ENCODE data around the gene BGN.

The BGN gene

GRCh38 chrX:153462291-153462690, 32.5 kb upstream of the BGN start:
- DNase-seq = no peak

GRCh38 chrX:153463031-153463430, 31.7 kb upstream of the BGN start:
- DNase-seq = no peak

GRCh38 chrX:153463556-153463955, 31.2 kb upstream of the BGN start:
- DNase-seq = no peak

GRCh38 chrX:153464116-153464515, 30.7 kb upstream of the BGN start:
- DNase-seq = no peak

- DNase-seq = no peak
These were observed 28.9 kb upstream of the BGN start for GRCh38 chrX:153465691-153466380.

- DNase-seq = no peak
These were observed 26.7 kb upstream of the BGN start for GRCh38 chrX:153468008-153468580.

GRCh38 chrX:153469811-153470410, 24.9 kb upstream of the BGN start:
- DNase-seq = no peak

GRCh38 chrX:153470411-153471363, 24.1 kb upstream of the BGN start, which contains the start of gene HAUS7:
Gene HAUS7, minus strand, starts transcription at chrX:153470576. Its CDS starts 19 bp downstream, at chrX:153470557.
- peak; percentile 87 for DNase-seq

- no peak for DNase-seq
These were observed 23.0 kb upstream of the BGN start for GRCh38 chrX:153471663-153472280.

GRCh38 chrX:153473126-153473525, 21.7 kb upstream of the BGN start:
- no peak for DNase-seq

GRCh38 chrX:153474266-153474665, 20.5 kb upstream of the BGN start:
- no peak for DNase-seq

- DNase-seq = no peak
These were observed 20.1 kb upstream of the BGN start for GRCh38 chrX:153474718-153475117.

GRCh38 chrX:153475271-153475670, 19.5 kb upstream of the BGN start:
- no peak for DNase-seq

GRCh38 chrX:153475751-153476281, 19.0 kb upstream of the BGN start:
- DNase-seq = no peak

GRCh38 chrX:153476666-153477363, 18.0 kb upstream of the BGN start:
- DNase-seq = no peak

GRCh38 chrX:153477364-153477857, 17.4 kb upstream of the BGN start:
- DNase-seq = no peak

GRCh38 chrX:153477901-153478300, 16.9 kb upstream of the BGN start:
- no peak for DNase-seq

GRCh38 chrX:153478746-153479145, 16.0 kb upstream of the BGN start:
- DNase-seq = no peak

- no peak for DNase-seq
These were observed 13.7 kb upstream of the BGN start for GRCh38 chrX:153481043-153481442.

- DNase-seq = no peak
These were observed 12.3 kb upstream of the BGN start for GRCh38 chrX:153482376-153483015.
